H1 (cell line): Measurements from ENCODE around the gene SERGEF. TPM values are rescaled to one million over a fixed set of nuclear protein-coding genes. Genes with fewer than 3 reads are reported as not detected.

Experiments used
- CEBPB ChIP-seq: IDR thresholded peaks from 2 replicates; pipeline ENCODE4 v1.6.1; 2012; ENCODE audit warnings: low read depth, low read length
- HDAC2 ChIP-seq, 2 experiments: fragments of 300-600 bp in 1 of 2; sonication (generic) in 1 of 2; IDR thresholded peaks; 2 replicates each; pipeline ENCODE4 v1.6.1; 2011 to 2012; ENCODE audit warnings: low read depth in 2 of 2, low read length in 2 of 2, mild to moderate bottlenecking in 2 of 2, moderate library complexity in 2 of 2, borderline replicate concordance in 1 of 2, inconsistent platforms in 1 of 2
- KDM1A ChIP-seq: fragments of 200-600, 300-600 bp; sonication (generic); IDR thresholded peaks from 2 replicates; pipeline ENCODE4 v1.7.1; 2016; ENCODE audit warnings: mild to moderate bottlenecking, low read length, borderline replicate concordance
- KDM5A ChIP-seq: fragments of 200-600 bp; IDR thresholded peaks from 2 replicates; pipeline ENCODE4 v1.7.1; 2012; ENCODE audit warnings: mild to moderate bottlenecking, low read length, inconsistent platforms, mixed read lengths
- SP2 ChIP-seq: IDR thresholded peaks from 2 replicates; pipeline ENCODE4 v1.6.1; 2012; ENCODE audit warnings: mild to moderate bottlenecking, low read length, inconsistent platforms
- SUZ12 ChIP-seq: fragments of 200-600 bp; sonication (generic); IDR thresholded peaks from 2 replicates; pipeline ENCODE4 v1.6.1; 2012; ENCODE audit warnings: mild to moderate bottlenecking, inconsistent platforms, low read length, moderate library complexity, mixed read lengths
- YY1 ChIP-seq: IDR thresholded peaks from 2 replicates; pipeline ENCODE4 v1.6.1; 2011; ENCODE audit warnings: low read depth, mild to moderate bottlenecking, low read length
- polyA plus RNA-seq, 7 experiments: library from polyadenylated mRNA; depleted of rRNA in 3 of 7; stranded (reverse) in 5 of 7; unstranded in 2 of 7; fragments of >200 nt in 5 of 7; fragments of 200-250 nt in 2 of 7; gene quantifications; 1 replicate in 5 of 7; 2 replicates in 1 of 7; 4 replicates in 1 of 7; pipeline versions ENCODE4 v1.2.1 to v1.2.3, GENCODE V29; 2011 to 2013; ENCODE audit warnings: missing spikeins in 2 of 7, mixed read lengths in 2 of 7
- total RNA-seq: library from RNA; stranded (reverse); fragmentation: NEBNext Ultra II Directional; extraction: Animal tissue kit (Norgen Biotek cat#: 25700); gene quantifications from 2 replicates; pipeline ENCODE4 v1.2.1, GENCODE V29; 2021
- TF ChIP-seq, protein P1 (sequence below): IDR thresholded peaks from 2 replicates; pipeline ENCODE4 v1.6.1; 2012; ENCODE audit warnings: inconsistent platforms

Gene SERGEF
- total and polyA plus RNA-seq, 2 of the 8 experiments (the other 6 are each of a cell fraction or from before 2014, with no cell fraction given): 16.6 to 28.8 TPM

DNA sequence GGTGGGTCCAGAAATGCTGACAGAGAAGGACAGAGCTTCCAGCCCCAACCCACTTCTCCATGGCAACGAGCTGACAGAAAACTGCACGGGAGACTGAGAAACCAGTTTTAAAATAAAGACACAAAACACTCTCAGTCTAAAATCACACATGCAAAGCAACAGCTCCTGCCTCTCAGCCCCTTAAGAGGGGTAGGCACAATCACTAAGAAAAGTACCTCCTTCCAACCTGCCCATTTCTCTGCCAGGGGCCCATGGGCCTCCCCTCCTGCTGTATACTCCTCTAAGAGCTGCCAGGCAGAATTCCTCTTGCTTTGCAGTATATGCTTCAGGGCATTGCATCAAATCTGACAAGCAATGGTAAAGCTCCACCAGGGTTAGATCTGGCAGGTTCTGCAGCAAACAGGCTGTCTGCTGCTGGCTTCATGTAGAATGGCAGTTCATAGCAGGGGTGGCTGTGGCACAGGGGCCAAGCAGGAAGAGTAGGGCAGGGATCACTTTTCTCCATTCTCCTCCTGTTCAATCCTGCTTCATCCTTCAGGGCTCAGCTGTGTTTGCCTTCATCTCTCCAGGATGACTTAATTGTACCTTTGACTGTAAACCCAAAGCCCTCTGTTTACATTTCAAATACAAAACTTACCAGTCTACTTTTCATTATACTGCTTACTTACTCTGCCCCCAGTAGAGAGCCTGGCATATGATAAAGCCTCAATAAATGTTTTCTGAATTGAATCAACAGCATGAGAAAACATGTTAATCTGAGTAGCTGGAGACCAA lies 200.6 kb downstream of the SERGEF start (continued):
- TF ChIP-seq YY1: no peak
- TF ChIP-seq HDAC2 (IDR thresholded peaks at IDR 0.05; ENCODE audit: borderline replicate concordance in 1 of 2, low read depth in 2 of 2, low read length in 2 of 2): no peak
- no peak for TF ChIP-seq SUZ12
- TF ChIP-seq SP2: no peak
- TF ChIP-seq, protein P1, sequence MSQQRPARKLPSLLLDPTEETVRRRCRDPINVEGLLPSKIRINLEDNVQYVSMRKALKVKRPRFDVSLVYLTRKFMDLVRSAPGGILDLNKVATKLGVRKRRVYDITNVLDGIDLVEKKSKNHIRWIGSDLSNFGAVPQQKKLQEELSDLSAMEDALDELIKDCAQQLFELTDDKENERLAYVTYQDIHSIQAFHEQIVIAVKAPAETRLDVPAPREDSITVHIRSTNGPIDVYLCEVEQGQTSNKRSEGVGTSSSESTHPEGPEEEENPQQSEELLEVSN: no peak
- no peak for TF ChIP-seq KDM5A
- TF ChIP-seq CEBPB: no peak
- no peak for TF ChIP-seq KDM1A
